GM23248 (cell line): ENCODE results near the gene NR3C1.

Experiments
- EZH2 ChIP-seq: fragments of 200-600 bp; sonication (generic); IDR thresholded peaks from 2 replicates; pipeline ENCODE4 v1.6.1; 2018; ENCODE audit warnings: antibody characterized with exemption, mild to moderate bottlenecking; ENCODE audit not compliant: insufficient read depth, poor library complexity, severe bottlenecking
- EZH2phosphoT487 ChIP-seq: fragments of 200-600 bp; sonication (generic); IDR thresholded peaks from 2 replicates; pipeline ENCODE4 v1.6.1; 2018; ENCODE audit warnings: antibody characterized with exemption, moderate library complexity, mild to moderate bottlenecking, low read depth; ENCODE audit not compliant: insufficient read depth

DNA sequence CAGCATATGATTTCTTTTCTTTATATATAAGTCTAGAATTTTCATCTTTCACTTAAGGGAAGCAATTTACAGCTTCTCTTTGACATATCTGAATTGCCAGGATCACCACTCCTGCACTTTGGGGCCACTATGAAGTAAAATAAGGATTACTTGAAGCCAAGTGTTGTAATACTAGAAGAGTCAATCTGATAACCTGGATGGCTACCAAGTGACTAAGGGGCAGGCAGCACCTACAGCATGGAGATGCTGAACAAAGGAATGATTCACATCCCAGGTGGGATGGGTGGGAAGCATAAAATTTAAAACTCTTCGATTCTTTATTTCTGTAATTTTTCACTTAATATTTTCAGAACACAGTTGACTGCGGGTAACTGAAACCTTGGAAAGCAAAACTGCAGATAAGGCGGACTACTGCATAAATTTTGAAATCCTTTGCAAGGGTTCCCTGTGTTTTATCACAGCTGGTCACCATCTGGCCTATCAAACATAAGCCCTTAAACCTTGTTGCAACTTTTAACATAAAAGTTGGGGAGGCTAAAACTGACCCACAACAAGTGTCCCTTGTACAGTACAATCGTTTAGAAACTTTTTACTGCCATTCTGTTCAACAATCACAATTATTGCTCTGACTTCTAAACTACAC is 31.2 kb downstream of the NR3C1 start:
- TF ChIP-seq EZH2: no peak
- no peak for TF ChIP-seq EZH2phosphoT487
